ENCODE results near the gene INPP4A. TPM values are rescaled to one million over a fixed set of nuclear protein-coding genes. Genes with fewer than 3 reads are reported as not detected.

The INPP4A gene
- total and polyA plus RNA-seq, 7 experiments from 2014 or later = 51.4 to 165 (median 145) TPM

GRCh38 chr2:98487101-98487805 is 42.6 kb downstream of the INPP4A start:
- Mint-ChIP-seq H3K27me3 (no peaks in the 10 kb centered on the region), H3K9me3 (no peaks in the 10 kb centered on the region), H3K27ac (peak overlapping the region in 7 of 9 donors; percentile 12 to 94 (median 74)), H3K4me3 (peak overlapping the region in 6 of 10 donors; percentile 16 to 82 (median 50)), H3K36me3 (peaks cover 0 to 28% (median 9%) of the 10 kb centered on the region in 5 donors), H3K4me1 (peaks cover 57 to 100% (median 98%) of the 10 kb centered on the region in 7 donors)
- no peak for DNase-seq
- no peak for ATAC-seq
- H3K36me3 ChIP-seq (ENCODE audit: control insufficient read depth in 2 of 3, insufficient read depth in 3 of 3, low read length in 3 of 3) = peaks cover 0 to 16% (median 0%) of the 10 kb centered on the region in 3 experiments
- ChIA-PET CTCF (interaction anchor here (0.7 to 2.6 kb wide), 17 partner anchors 9 to 1680 kb away, joined by 3 to 26 read pairs (median 5); no protein-coding TSS in a partner anchor), POLR2A (interaction anchor here (1.2 to 4.5 kb wide), 4 partner anchors 10 to 36 kb away, joined by 3 to 34 read pairs (median 7); no protein-coding TSS in a partner anchor)
- peaks cover 74 to 84% of the 10 kb centered on the region in 2 donors for H3K4me1 ChIP-seq (ENCODE audit: control insufficient read depth in 2 of 2, insufficient read depth in 2 of 2, low read length in 2 of 2)
- intact Hi-C loops (cut with micrococcal nuclease) = loop anchor here in 1 of 2 donors (10.0 kb wide), 1 partner anchor 772 kb away; the partner anchor contains the start of gene ZAP70
- no peak overlapping the region for H3K4me3 ChIP-seq (ENCODE audit: low read length)
- no peaks in the 10 kb centered on the region for H3K9me3 ChIP-seq (ENCODE audit: control insufficient read depth in 2 of 3, low read length in 3 of 3)
- H3K27ac ChIP-seq (ENCODE audit: low read depth, low read length) = peak overlapping the region; percentile 23
- no peaks in the 10 kb centered on the region for H3K27me3 ChIP-seq (ENCODE audit: control insufficient read depth in 2 of 2, insufficient read depth in 2 of 2, low read length in 2 of 2)

GRCh38 chr2:98487806-98488189 is 43.1 kb downstream of the INPP4A start:
- Mint-ChIP-seq H3K9me3 (no peaks in the 10 kb centered on the region), H3K4me1 (peaks cover 57 to 100% (median 99%) of the 10 kb centered on the region in 7 donors), H3K27me3 (no peaks in the 10 kb centered on the region), H3K27ac (peak overlapping the region; percentile 38 to 93 (median 75)), H3K4me3 (peak overlapping the region; percentile 16 to 82 (median 58)), H3K36me3 (peaks cover 0 to 33% (median 10%) of the 10 kb centered on the region in 5 donors)
- Histone ChIP-seq H3K9me3 (ENCODE audit: control insufficient read depth in 2 of 3, low read length in 3 of 3) (no peaks in the 10 kb centered on the region), H3K27me3 (ENCODE audit: control insufficient read depth in 2 of 2, insufficient read depth in 2 of 2, low read length in 2 of 2) (no peaks in the 10 kb centered on the region), H3K4me3 (ENCODE audit: low read length) (no peak overlapping the region), H3K4me1 (ENCODE audit: control insufficient read depth in 2 of 2, insufficient read depth in 2 of 2, low read length in 2 of 2) (peaks cover 71 to 79% of the 10 kb centered on the region in 2 donors), H3K36me3 (ENCODE audit: control insufficient read depth in 2 of 3, insufficient read depth in 3 of 3, low read length in 3 of 3) (peaks cover 0 to 17% (median 0%) of the 10 kb centered on the region in 3 experiments), H3K27ac (ENCODE audit: low read depth, low read length) (peak overlapping the region; percentile 23)
- peak; percentile 90 for ATAC-seq
- intact Hi-C loops (cut with micrococcal nuclease) = loop anchor here (1.0 to 10.0 kb wide), 5 partner anchors 17 to 773 kb away; partner anchors contain the start of gene ZAP70 (in 1 of the 2)
- CTCF ChIA-PET = interaction anchor here (0.6 to 2.6 kb wide), 17 partner anchors 9 to 1680 kb away, joined by 3 to 26 read pairs (median 5); no protein-coding TSS in a partner anchor
- peak in 7 of 9 donors; percentile 49 to 68 (median 59) for DNase-seq
- POLR2A ChIA-PET = interaction anchor here (0.6 to 4.5 kb wide), 4 partner anchors 9 to 43 kb away, joined by 3 to 34 read pairs (median 6); partner anchors contain the start of gene INPP4A

DNA sequence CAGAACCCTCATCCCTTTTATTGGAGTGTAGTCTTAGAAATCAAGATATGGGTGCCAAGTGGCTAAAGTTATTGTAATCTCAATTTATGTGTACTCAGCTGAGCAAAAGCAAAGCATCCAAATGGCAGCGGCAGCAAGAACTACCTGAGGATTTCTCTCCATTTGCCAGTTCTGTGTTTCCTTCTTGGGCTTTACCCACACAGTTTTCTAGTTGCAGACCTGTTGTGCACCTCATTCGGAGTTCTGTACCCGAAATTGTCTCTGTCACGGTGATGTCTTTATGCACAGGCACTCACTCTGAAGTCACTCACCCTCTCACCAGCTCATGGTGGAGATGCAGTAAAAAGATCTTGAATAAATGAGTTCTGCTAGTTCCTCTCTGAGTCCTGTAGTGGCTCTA is 43.6 kb downstream of the INPP4A start:
- Histone ChIP-seq H3K4me3 (ENCODE audit: low read length) (no peak overlapping the region), H3K27ac (ENCODE audit: low read depth, low read length) (peak overlapping the region; percentile 5), H3K36me3 (ENCODE audit: control insufficient read depth in 2 of 3, insufficient read depth in 3 of 3, low read length in 3 of 3) (peaks cover 0 to 20% (median 0%) of the 10 kb centered on the region in 3 experiments), H3K4me1 (ENCODE audit: control insufficient read depth in 2 of 2, insufficient read depth in 2 of 2, low read length in 2 of 2) (peaks cover 67 to 74% of the 10 kb centered on the region in 2 donors), H3K27me3 (ENCODE audit: control insufficient read depth in 2 of 2, insufficient read depth in 2 of 2, low read length in 2 of 2) (no peaks in the 10 kb centered on the region), H3K9me3 (ENCODE audit: control insufficient read depth in 2 of 3, low read length in 3 of 3) (no peaks in the 10 kb centered on the region)
- Mint-ChIP-seq H3K27me3 (no peaks in the 10 kb centered on the region), H3K4me3 (peak overlapping the region; percentile 16 to 82 (median 58)), H3K9me3 (no peaks in the 10 kb centered on the region), H3K36me3 (peaks cover 0 to 35% (median 10%) of the 10 kb centered on the region in 5 donors), H3K4me1 (peaks cover 54 to 100% (median 99%) of the 10 kb centered on the region in 7 donors), H3K27ac (peak overlapping the region; percentile 38 to 93 (median 75))
- CTCF ChIA-PET = interaction anchor here (0.6 to 2.6 kb wide), 17 partner anchors 10 to 534 kb away, joined by 3 to 26 read pairs (median 5); no protein-coding TSS in a partner anchor
- POLR2A ChIA-PET = interaction anchor here (0.6 to 4.5 kb wide), 5 partner anchors 9 to 43 kb away, joined by 3 to 34 read pairs (median 5); partner anchors contain the start of gene INPP4A
- intact Hi-C loops (cut with micrococcal nuclease) = loop anchor here (1.0 to 10.0 kb wide), 5 partner anchors 17 to 773 kb away; partner anchors contain the start of gene ZAP70 (in 1 of the 2)
- DNase-seq (no peak), ATAC-seq (no peak)

DNA sequence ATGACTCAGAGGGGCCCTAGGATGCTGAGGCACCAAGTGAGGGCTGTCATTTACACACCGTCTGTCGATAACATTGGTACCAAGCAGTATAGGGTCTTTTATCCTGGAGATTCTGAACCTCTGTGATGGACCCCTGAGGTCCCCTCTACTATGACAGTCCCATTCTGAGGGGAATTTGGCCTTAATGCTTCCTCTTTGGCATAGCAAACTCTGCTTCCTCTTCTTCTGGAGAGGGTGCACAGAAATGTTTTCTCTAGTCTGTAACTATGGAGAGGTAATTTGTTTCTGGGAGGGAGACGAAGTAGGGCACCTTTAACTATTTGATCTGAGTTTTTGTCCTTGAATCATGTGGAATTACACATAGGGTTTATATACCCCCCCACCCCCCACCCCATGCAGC is 44.8 kb downstream of the INPP4A start:
- ATAC-seq = no peak
- H3K27me3 ChIP-seq (ENCODE audit: control insufficient read depth in 2 of 2, insufficient read depth in 2 of 2, low read length in 2 of 2) = no peaks in the 10 kb centered on the region
- H3K9me3 ChIP-seq (ENCODE audit: control insufficient read depth in 2 of 3, low read length in 3 of 3) = no peaks in the 10 kb centered on the region
- Mint-ChIP-seq H3K4me1 (peaks cover 47 to 95% (median 87%) of the 10 kb centered on the region in 7 donors), H3K4me3 (peak overlapping the region in 4 of 10 donors; percentile 14 to 45 (median 26)), H3K27me3 (no peaks in the 10 kb centered on the region), H3K27ac (peak overlapping the region in 8 of 9 donors; percentile 14 to 84 (median 66)), H3K9me3 (peaks cover 0 to 7% (median 0%) of the 10 kb centered on the region in 11 donors), H3K36me3 (peaks cover 3 to 40% (median 16%) of the 10 kb centered on the region in 5 donors)
- no peak overlapping the region for H3K4me3 ChIP-seq (ENCODE audit: low read length)
- ChIA-PET POLR2A (interaction anchor here (0.6 kb wide), 1 partner anchor 54 kb away, joined by 3 read pairs; no protein-coding TSS in a partner anchor), CTCF (interaction anchor here (2.1 to 2.6 kb wide), 3 partner anchors 11 to 15 kb away, joined by 5 to 12 read pairs (median 11); no protein-coding TSS in a partner anchor)
- H3K36me3 ChIP-seq (ENCODE audit: control insufficient read depth in 2 of 3, insufficient read depth in 3 of 3, low read length in 3 of 3) = peaks cover 0 to 27% (median 0%) of the 10 kb centered on the region in 3 experiments
- peaks cover 54 to 62% of the 10 kb centered on the region in 2 donors for H3K4me1 ChIP-seq (ENCODE audit: control insufficient read depth in 2 of 2, insufficient read depth in 2 of 2, low read length in 2 of 2)
- DNase-seq = no peak
- intact Hi-C loops (cut with micrococcal nuclease) = loop anchor here (2.0 to 10.0 kb wide), 2 partner anchors 15 to 775 kb away; partner anchors contain the start of gene ZAP70 (in 1 of the 2)
- H3K27ac ChIP-seq (ENCODE audit: low read depth, low read length) = no peak overlapping the region

GRCh38 chr2:98489971-98490962 is 45.6 kb downstream of the INPP4A start:
- Histone ChIP-seq H3K4me3 (ENCODE audit: low read length) (no peak overlapping the region), H3K27ac (ENCODE audit: low read depth, low read length) (peak overlapping the region; percentile 41), H3K4me1 (ENCODE audit: control insufficient read depth in 2 of 2, insufficient read depth in 2 of 2, low read length in 2 of 2) (peaks cover 46 to 55% of the 10 kb centered on the region in 2 donors), H3K27me3 (ENCODE audit: control insufficient read depth in 2 of 2, insufficient read depth in 2 of 2, low read length in 2 of 2) (no peaks in the 10 kb centered on the region), H3K9me3 (ENCODE audit: control insufficient read depth in 2 of 3, low read length in 3 of 3) (no peaks in the 10 kb centered on the region), H3K36me3 (ENCODE audit: control insufficient read depth in 2 of 3, insufficient read depth in 3 of 3, low read length in 3 of 3) (peaks cover 0 to 27% (median 0%) of the 10 kb centered on the region in 3 experiments)
- DNase-seq (no peak), ATAC-seq (no peak)
- H3K27ac Mint-ChIP-seq = peak overlapping the region; percentile 23 to 85 (median 70)
- no peaks in the 10 kb centered on the region for H3K27me3 Mint-ChIP-seq
- POLR2A ChIA-PET = no interaction called here
- peaks cover 0 to 13% (median 0%) of the 10 kb centered on the region in 11 donors for H3K9me3 Mint-ChIP-seq
- CTCF ChIA-PET = no interaction called here
- peaks cover 43 to 94% (median 85%) of the 10 kb centered on the region in 7 donors for H3K4me1 Mint-ChIP-seq
- peak overlapping the region in 3 of 10 donors; percentile 14 to 36 (median 30) for H3K4me3 Mint-ChIP-seq
- intact Hi-C loops (cut with micrococcal nuclease) = loop anchor here (2.0 to 10.0 kb wide), 2 partner anchors 15 to 775 kb away; partner anchors contain the start of gene ZAP70 (in 1 of the 2)
- peaks cover 5 to 43% (median 22%) of the 10 kb centered on the region in 5 donors for H3K36me3 Mint-ChIP-seq

Measured in naive thymus-derived CD4-positive, alpha-beta T cell (primary cell).